GM21526 (cell line): Measurements from ENCODE around the gene CRIP3.

Experiments
- ATAC-seq: cut with Tn5 transposase; IDR thresholded peaks from one replicate; pipeline ENCODE4 v1.9.1; 2021; ENCODE audit warnings: moderate library complexity; ENCODE audit not compliant: unreplicated experiment, low FRiP score

The CRIP3 gene

DNA sequence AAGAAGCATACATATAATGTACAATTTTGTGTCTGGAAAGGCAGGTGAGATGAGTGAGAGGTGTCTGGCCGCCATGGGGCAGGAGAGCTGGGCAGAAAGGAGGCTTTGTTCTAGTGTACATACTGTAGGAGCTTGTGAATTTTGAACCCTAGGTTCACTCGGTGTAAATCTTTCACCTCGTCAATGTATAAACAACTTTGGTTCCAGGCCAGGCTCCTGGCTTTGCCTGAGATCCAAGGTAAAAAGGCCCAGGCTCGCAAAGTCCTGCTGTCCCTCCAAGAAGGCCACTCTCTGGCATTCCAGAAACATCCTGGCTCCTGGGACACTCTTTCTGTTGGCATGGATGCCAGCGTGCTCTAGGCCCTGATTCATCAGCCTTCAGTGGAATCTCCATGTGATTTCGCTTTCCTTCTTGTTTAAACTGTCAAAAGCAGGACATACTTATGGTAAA, 17.7 kb downstream of the CRIP3 start:
- ATAC-seq = no peak

GRCh38 chr6:43290339-43290904, 18.2 kb downstream of the CRIP3 start:
- ATAC-seq = no peak

DNA sequence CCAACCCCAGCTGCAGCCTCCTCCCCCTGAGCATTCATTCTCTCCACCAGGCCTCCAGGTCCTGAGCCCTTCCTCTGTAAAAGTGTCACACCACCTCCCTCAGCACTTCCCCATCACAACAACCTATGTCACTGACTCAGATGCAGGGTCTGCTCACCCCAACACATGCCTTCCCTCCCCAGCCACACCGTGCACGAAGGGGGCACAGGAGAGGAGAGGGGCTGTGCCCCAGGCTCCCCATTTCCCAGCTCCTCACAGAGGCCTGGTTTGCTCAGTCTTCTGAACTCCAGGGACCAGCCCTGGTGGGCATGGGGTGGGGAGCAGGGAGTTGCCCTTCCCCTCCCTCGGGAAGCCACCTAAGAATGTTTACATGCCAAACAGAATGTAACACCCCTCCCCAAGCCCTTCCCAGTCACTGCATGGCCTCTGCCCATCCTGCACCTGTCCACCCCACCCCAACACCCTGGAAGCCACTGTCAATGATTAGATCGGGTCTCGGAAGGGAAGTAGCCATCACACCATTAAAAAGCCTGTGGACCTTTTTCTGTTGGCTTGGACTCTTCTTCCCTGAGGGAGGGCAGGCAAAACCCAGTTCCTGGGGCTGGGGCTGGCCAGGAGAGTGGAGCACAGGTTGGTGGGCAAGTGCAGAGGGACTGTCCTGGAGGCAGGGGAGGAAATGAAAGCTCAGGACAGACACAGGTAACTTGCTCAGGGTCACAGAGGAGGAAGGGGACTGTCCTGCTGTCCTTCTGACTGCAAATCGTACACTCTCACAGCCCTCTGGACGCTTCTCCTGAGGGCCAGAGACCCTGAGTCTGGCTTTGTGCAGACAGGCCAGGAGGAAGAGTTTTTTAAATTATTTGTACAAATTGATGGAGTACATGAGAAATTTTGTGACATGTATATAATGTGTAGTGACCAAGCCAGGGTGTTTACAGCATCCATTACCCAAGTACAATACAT, 20.6 kb downstream of the CRIP3 start:
- ATAC-seq = no peak

- ATAC-seq = no peak
These were observed 21.5 kb downstream of the CRIP3 start for GRCh38 chr6:43286980-43287716.

- ATAC-seq = no peak
These were observed 22.1 kb downstream of the CRIP3 start for GRCh38 chr6:43286456-43286979.

DNA sequence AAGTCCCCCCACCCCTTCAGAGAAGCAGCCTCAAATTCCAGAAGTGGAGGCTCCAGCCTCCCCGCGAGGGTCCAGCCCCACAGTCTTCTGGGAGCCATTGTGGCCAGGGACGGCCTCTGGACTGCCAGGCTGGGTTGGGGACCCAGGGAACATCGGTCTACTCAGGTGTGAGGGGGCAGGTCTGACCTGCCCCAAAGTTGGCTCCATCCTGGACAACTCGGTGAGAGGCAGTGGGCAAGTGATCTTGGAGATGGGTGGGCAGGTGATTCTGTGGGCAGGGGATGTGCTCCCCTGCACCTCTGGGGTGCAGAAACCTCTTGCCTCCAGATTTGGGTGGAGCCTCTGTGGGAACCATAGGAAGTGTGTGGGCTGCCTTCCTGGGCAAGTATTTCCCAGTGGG, 22.8 kb downstream of the CRIP3 start:
- no peak for ATAC-seq

GRCh38 chr6:43284991-43285781, 23.4 kb downstream of the CRIP3 start:
- no peak for ATAC-seq

- ATAC-seq = no peak
These were observed 24.7 kb downstream of the CRIP3 start for GRCh38 chr6:43283905-43284304.

GRCh38 chr6:43283514-43283901, 25.1 kb downstream of the CRIP3 start:
- ATAC-seq = no peak

- ATAC-seq = no peak
These were observed 25.8 kb downstream of the CRIP3 start for GRCh38 chr6:43282636-43283513.

DNA sequence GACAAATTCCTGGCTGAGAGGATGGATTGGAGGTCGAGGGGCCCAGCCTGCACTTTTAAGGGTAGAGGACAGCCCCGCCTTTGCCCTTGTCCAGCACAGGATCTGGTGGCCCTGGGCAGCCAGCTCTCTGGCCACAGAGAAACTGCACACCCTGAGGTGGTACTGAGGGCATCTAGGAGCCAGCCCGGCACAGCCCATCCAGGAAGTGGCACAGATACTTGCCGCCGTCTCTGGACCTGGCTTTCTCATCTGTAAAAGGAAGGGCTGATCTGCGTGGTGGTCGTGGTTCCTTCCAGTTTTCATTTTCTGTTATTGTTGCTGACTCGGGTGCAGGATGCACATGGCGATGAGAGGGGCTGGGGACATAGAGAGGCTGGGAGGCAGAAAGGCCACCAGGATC, 26.6 kb downstream of the CRIP3 start:
- no peak for ATAC-seq

- ATAC-seq = no peak
These were observed 28.4 kb downstream of the CRIP3 start for GRCh38 chr6:43280234-43280633.

DNA sequence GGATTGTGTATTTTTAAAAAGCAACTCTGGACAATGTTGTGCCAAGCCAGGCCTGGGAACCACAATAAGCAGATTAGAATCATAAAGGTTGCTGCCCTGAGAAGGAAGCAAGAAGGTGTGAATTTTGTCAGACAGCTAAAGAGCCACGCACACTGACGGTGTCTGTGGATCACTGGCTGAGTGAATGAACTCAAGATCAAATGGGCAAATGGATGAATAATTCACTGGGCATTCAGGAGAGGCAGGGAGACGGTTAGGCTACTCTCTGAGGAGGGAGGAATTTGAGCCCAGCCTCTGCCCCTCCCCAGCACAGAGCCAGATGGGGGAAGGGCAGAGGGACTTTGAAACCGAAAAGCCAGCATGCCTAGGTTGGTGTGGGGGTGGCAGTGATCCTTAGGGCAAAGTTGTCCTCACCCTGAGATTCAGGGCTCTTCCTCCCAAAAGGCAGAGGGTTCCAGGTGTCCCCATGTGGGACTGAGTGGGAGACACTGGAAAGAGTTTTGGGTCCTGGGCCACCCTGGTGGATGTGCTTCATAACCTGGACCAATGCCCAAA, 30.0 kb downstream of the CRIP3 start:
- no peak for ATAC-seq

DNA sequence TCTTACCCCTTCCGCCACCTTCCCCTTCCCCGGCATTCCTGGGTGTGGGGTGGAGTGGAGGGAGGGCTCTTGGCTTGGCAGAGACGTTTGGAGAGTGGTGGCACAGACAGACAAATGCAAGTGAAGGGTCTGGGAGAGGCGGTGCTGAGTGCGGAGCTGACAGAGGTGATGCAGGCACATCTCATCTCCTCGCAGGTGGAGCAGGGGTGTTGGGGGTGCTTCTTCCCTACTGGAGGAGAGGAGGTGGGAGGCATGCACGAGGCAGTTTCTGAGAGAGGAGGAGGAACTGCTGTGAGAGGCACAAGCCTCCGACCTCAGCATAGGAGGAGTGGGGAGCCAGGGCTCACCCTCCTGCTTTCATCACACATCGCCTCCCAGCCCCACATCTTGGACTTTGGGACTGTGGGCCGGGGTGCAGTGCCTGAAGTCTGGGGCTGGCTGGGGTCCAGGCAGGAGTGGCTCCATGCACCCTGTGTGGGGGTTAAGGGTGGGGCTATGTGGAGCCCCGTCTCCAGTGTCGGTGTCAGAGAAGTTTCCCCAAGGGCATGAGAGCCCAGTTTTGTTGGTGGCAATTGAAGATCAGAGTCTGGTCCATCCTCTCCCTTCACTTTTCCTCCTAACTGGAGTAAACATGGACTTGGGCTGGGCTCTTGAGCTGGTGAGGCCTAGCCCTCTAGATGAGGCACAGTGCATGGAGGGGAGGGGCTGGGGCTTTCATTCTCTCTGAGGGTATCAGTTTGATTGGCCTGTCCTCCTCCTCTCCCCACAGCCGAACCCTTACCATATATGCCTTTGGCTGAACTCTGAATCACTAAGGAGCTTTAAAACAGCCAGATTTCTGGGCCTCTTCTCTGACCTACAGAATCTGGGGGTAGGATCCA, 30.7 kb downstream of the CRIP3 start:
- no peak for ATAC-seq

- no peak for ATAC-seq
These were observed 31.4 kb downstream of the CRIP3 start for GRCh38 chr6:43277306-43277642.

GRCh38 chr6:43276577-43277305, 31.9 kb downstream of the CRIP3 start:
- no peak for ATAC-seq

DNA sequence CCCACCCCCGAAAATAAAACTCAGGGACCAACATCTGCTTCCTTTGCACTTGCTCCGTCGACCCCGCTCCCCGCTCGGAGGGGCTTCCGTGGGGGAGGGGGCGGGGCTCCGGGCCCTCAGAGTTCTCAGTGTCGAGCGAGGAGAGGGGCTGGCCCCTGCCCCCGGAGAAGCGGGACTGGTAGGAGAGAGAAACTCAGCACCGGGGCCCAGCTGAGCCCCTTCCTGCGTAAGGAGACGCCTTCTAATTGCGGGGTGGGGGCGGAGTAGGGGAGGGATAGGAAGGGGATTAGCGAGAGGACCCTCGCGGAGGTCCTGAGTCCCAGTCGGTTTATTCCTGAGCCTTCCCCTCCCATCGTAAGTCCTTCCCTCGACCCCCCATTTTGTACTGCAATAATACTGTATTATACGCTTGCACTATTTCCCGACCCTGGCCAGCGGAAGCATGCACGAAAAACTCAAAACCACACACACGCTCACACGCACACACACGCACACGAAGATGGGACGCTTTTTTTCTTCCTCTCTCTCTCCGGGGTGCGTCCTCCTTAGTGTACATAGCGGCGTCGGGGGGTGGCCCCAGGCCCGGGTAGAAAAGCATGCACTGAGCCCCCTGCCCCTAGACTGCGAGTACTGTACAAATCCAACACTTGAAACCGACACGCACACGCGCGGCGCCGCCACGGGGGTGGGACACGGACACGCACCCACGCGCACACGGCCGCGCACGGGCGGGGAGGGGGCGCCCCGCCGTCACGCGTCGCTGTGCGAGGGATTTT, 32.6 kb downstream of the CRIP3 start:
- ATAC-seq = no peak
